ENCODE measurements around the gene VAMP2.

GRCh38 chr17:8189041-8189710 is 26.4 kb upstream of the VAMP2 start:
- TF ChIP-seq NFIC (IDR thresholded peaks at IDR 0.05) = no peak
- TF ChIP-seq TAF1 (IDR thresholded peaks at IDR 0.05; ENCODE audit: low read depth) = no peak
- TF ChIP-seq, protein P1, sequence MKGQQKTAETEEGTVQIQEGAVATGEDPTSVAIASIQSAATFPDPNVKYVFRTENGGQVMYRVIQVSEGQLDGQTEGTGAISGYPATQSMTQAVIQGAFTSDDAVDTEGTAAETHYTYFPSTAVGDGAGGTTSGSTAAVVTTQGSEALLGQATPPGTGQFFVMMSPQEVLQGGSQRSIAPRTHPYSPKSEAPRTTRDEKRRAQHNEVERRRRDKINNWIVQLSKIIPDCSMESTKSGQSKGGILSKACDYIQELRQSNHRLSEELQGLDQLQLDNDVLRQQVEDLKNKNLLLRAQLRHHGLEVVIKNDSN (IDR thresholded peaks at IDR 0.05) = no peak
- no peak for TF ChIP-seq REST (IDR thresholded peaks at IDR 0.05; ENCODE audit: low read depth)
- TF ChIP-seq YY1 (IDR thresholded peaks at IDR 0.05; ENCODE audit: low read depth) = no peak
- no peak for TF ChIP-seq FOXM1 (IDR thresholded peaks at IDR 0.05; ENCODE audit: borderline replicate concordance, low read depth)
